ENCODE results near the gene TCF3.
A peak's percentile ranks its signal among the peaks of the same experiment; 100 is the strongest.

Gene TCF3

GRCh38 chr19:1634938-1635243 lies 17.5 kb downstream of the TCF3 start:
- no peak for FAIRE-seq
- DNase-seq (ENCODE audit: insufficient read length, low spot score) = no peak
- TF ChIP-seq POLR2A (IDR thresholded peaks at IDR 0.05; ENCODE audit: low read depth, low read length) = no peak

GRCh38 chr19:1634242-1634937 lies 18.0 kb downstream of the TCF3 start:
- DNase-seq (ENCODE audit: insufficient read length, low spot score) = no peak
- no peak for TF ChIP-seq POLR2A (IDR thresholded peaks at IDR 0.05; ENCODE audit: low read depth, low read length)
- no peak for FAIRE-seq

DNA sequence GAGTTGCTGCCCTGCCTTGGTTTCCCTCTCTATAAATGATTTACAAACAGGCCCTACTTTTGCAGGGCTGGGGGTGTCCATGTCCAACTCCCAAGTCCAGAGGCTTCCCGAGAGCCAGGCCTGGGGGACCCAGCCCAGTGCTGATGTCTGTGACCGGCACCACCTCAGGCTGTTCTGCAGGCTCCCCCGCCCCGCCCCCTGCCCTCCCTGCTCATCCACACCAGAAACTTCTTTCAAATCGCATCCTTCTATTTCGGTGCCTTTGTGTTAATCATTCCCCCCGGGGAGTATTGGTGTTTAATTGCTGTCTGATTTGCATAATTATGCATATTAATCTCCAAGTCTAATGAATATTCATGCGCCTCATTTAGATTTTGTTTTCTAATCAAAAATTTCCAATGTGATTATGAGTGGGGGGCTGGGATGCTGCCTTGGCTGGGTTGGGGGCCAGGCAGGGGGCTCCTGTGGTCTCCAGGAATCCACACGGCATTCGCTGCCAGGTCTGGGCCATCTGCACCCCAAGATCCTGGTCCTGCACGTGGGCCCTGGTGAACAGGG lies 19.1 kb downstream of the TCF3 start:
- FAIRE-seq = no peak
- TF ChIP-seq POLR2A (IDR thresholded peaks at IDR 0.05; ENCODE audit: low read depth, low read length) = no peak
- no peak for DNase-seq (ENCODE audit: insufficient read length, low spot score)

GRCh38 chr19:1632462-1633268 lies 19.8 kb downstream of the TCF3 start:
- TF ChIP-seq POLR2A (IDR thresholded peaks at IDR 0.05; ENCODE audit: low read depth, low read length) = no peak
- FAIRE-seq (no peak), DNase-seq (ENCODE audit: insufficient read length, low spot score) (no peak)

GRCh38 chr19:1631557-1632100 lies 20.8 kb downstream of the TCF3 start:
- TF ChIP-seq POLR2A (IDR thresholded peaks at IDR 0.05; ENCODE audit: low read depth, low read length) = no peak
- no peak for FAIRE-seq
- no peak for DNase-seq (ENCODE audit: insufficient read length, low spot score)

DNA sequence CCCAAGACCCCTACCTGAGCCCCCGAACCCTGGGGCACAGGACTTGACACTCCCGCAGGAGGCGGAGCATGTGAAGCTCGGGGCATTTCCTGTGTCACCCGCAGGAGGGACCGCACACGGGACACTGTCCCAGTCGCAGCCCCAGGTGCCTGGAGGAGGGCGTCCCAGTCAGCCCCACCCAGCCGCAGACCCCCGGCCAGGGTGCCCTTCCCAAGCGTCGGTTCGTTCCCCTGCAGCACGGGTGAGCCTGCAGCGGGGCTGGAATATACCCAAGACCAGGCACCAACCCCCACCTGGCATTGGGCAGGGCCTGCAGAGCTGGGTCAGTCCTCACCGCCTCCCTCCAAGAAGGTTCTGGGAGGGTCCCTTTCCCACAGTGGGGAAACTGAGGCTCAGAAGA lies 21.6 kb downstream of the TCF3 start:
- FAIRE-seq = no peak
- no peak for DNase-seq (ENCODE audit: insufficient read length, low spot score)
- no peak for TF ChIP-seq POLR2A (IDR thresholded peaks at IDR 0.05; ENCODE audit: low read depth, low read length)

- DNase-seq (ENCODE audit: insufficient read length, low spot score) = no peak
- no peak for TF ChIP-seq POLR2A (IDR thresholded peaks at IDR 0.05; ENCODE audit: low read depth, low read length)
- no peak for FAIRE-seq
Measured at GRCh38 chr19:1630012-1630411, 22.4 kb downstream of the TCF3 start.

GRCh38 chr19:1629256-1629808 lies 23.1 kb downstream of the TCF3 start:
- DNase-seq (ENCODE audit: insufficient read length, low spot score) (no peak), FAIRE-seq (no peak)
- TF ChIP-seq POLR2A (IDR thresholded peaks at IDR 0.05; ENCODE audit: low read depth, low read length) = no peak

GRCh38 chr19:1627194-1627593 lies 25.2 kb downstream of the TCF3 start:
- no peak for DNase-seq (ENCODE audit: insufficient read length, low spot score)
- no peak for TF ChIP-seq POLR2A (IDR thresholded peaks at IDR 0.05; ENCODE audit: low read depth, low read length)
- FAIRE-seq = no peak

- TF ChIP-seq POLR2A (IDR thresholded peaks at IDR 0.05; ENCODE audit: low read depth, low read length) = no peak
- FAIRE-seq (no peak), DNase-seq (ENCODE audit: insufficient read length, low spot score) (no peak)
Measured at GRCh38 chr19:1626417-1627010, 25.9 kb downstream of the TCF3 start.

DNA sequence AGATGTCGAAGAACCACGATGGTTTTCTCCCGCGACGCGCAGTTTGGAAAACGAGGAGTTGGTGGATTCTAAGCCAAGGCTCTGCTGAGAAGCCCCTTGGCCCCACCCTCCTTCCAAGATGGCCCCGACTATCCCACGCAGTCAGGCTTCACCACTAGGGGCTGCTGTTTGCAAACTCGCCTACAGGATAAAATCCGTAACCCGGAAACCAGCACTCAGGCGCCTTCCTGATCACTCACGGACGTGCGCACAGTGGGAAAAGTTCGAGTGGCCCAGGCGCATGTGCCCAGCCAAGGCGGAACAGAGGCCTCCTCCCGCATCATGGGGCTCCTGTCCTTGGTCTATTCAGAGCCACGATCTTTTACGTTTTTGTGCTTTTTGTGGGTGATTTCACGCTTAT lies 28.0 kb downstream of the TCF3 start:
- no peak for TF ChIP-seq POLR2A (IDR thresholded peaks at IDR 0.05; ENCODE audit: low read depth, low read length)
- peak; percentile 54 for DNase-seq (ENCODE audit: insufficient read length, low spot score)
- no peak for FAIRE-seq

DNA sequence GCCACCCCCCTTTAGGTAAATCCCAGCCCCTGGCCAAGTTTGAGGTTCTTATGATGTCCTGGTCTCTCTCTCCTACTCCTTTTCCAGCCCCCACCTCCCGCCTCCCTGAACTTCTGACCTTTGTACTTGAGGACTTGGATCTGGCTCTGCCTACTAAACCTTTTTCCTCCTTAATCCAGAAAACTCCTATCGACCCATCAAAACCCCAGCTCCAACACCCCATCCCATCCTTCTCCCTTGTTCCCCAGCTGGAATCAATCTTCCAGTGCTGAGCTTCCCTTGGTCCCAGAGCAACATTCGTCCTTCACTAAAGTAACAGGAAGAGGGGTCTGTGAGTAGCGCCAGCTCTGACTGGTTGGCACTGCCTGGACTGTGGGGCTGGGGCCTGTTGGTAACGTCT lies 29.9 kb downstream of the TCF3 start:
- DNase-seq (ENCODE audit: insufficient read length, low spot score) (no peak), FAIRE-seq (no peak)
- TF ChIP-seq POLR2A (IDR thresholded peaks at IDR 0.05; ENCODE audit: low read depth, low read length) = no peak

GRCh38 chr19:1622007-1622406 lies 30.4 kb downstream of the TCF3 start:
- no peak for DNase-seq (ENCODE audit: insufficient read length, low spot score)
- TF ChIP-seq POLR2A (IDR thresholded peaks at IDR 0.05; ENCODE audit: low read depth, low read length) = no peak
- FAIRE-seq = no peak

- no peak for DNase-seq (ENCODE audit: insufficient read length, low spot score)
- no peak for FAIRE-seq
- no peak for TF ChIP-seq POLR2A (IDR thresholded peaks at IDR 0.05; ENCODE audit: low read depth, low read length)
Measured at GRCh38 chr19:1621574-1621973, 30.8 kb downstream of the TCF3 start.

Measured in H54 (cell line).